GM23338 (cell line): Measurements from ENCODE around the gene LY6G6D.

Experiments used
- CTCF ChIP-seq, 2 experiments: fragments of 200-600 bp in 1 of 2; sonication (generic) in 1 of 2; conservative IDR thresholded peaks; 2 replicates each; pipeline versions ENCODE4 v1.5.1 to v1.6.1; 2016 to 2017; ENCODE audit warnings: antibody characterized with exemption in 2 of 2, low read depth in 2 of 2, mild to moderate bottlenecking in 2 of 2, moderate library complexity in 1 of 2
- JUNB ChIP-seq: IDR thresholded peaks from one replicate; pipeline ENCODE4 v1.6.1; 2016; ENCODE audit warnings: antibody characterized with exemption; ENCODE audit not compliant: unreplicated experiment
- POLR2AphosphoS5 ChIP-seq: IDR thresholded peaks from 2 replicates; pipeline ENCODE4 v1.6.1; 2016; ENCODE audit warnings: antibody characterized with exemption, low read depth
- ZNF462 ChIP-seq: fragments of 250-450 bp; sonication (Bioruptor Pico); IDR thresholded peaks from 2 replicates; pipeline ENCODE4 v1.5.0; 2020; ENCODE audit warnings: mild to moderate bottlenecking, moderate library complexity

- TF ChIP-seq CTCF (conservative IDR thresholded peaks at IDR 0.05; ENCODE audit: low read depth in 2 of 2) (no peak), POLR2AphosphoS5 (no peak), ZNF462 (CRISPR knock-in tag) (no peak), JUNB (no peak)
These were observed 15.5 kb downstream of the LY6G6D start for GRCh38 chr6:31730631-31731086.
